SU-DHL-6 (cell line): Measurements from ENCODE around the gene FAM227A.

Experiments used
- H2AFZ ChIP-seq: fragments of 200-600 bp; sonication (generic); 2 replicates; pipeline ENCODE4 v1.6.1; 2014; ENCODE audit warnings: low read depth, mild to moderate bottlenecking, moderate library complexity, mixed read lengths, antibody characterized with exemption, low read length; ENCODE audit not compliant: severe bottlenecking
- H3F3A ChIP-seq: fragments of 200-600 bp; shearing (Covaris generic); 2 replicates; pipeline ENCODE4 v1.6.0; 2016; ENCODE audit warnings: antibody characterized with exemption, mild to moderate bottlenecking; ENCODE audit not compliant: insufficient read depth
- H3K27ac ChIP-seq: fragments of 200-600 bp; sonication (generic); 2 replicates; pipeline ENCODE4 v1.5.1; 2016; ENCODE audit warnings: low read depth, mild to moderate bottlenecking, low read length, moderate library complexity, mixed read lengths
- H3K27me3 ChIP-seq: fragments of 200-600 bp; sonication (generic), shearing (Covaris generic); 2 replicates; pipeline ENCODE4 v1.6.0; 2014; ENCODE audit warnings: mild to moderate bottlenecking, low read length
- H3K36me3 ChIP-seq: fragments of 200-600 bp; sonication (generic); 2 replicates; pipeline ENCODE4 v1.6.1; 2014; ENCODE audit warnings: mild to moderate bottlenecking, low read length, mixed read lengths
- H3K4me2 ChIP-seq: fragments of 300-600, 200-600 bp; shearing (Covaris generic), sonication (generic); 2 replicates; pipeline ENCODE4 v1.6.0; 2014; ENCODE audit warnings: low read length, low read depth, mild to moderate bottlenecking; ENCODE audit not compliant: poor library complexity, severe bottlenecking
- H3K4me3 ChIP-seq: fragments of 200-600 bp; sonication (generic); 2 replicates; pipeline ENCODE4 v1.5.1; 2014; ENCODE audit warnings: antibody characterized with exemption, low read length, mild to moderate bottlenecking, mixed read lengths; ENCODE audit not compliant: insufficient read depth, poor library complexity, severe bottlenecking
- H3K79me2 ChIP-seq: fragments of 200-600 bp; sonication (generic); 2 replicates; pipeline ENCODE4 v1.6.1; 2014; ENCODE audit warnings: mild to moderate bottlenecking, low read length, moderate library complexity; ENCODE audit not compliant: insufficient read depth
- H3K9ac ChIP-seq: fragments of 200-600 bp; sonication (generic); 2 replicates; pipeline ENCODE4 v1.7.0; 2014; ENCODE audit warnings: mild to moderate bottlenecking, low read length
- H3K9me2 ChIP-seq: fragments of 200-600 bp; sonication (generic); replicated peaks from 2 replicates; pipeline ENCODE4 v1.6.1; 2014; ENCODE audit warnings: low read length; ENCODE audit not compliant: insufficient read depth
- H3K9me3 ChIP-seq: fragments of 200-600 bp; sonication (generic); 2 replicates; pipeline ENCODE4 v1.6.1; 2014; ENCODE audit warnings: low read length, mixed read lengths; ENCODE audit not compliant: insufficient read depth
- H4K20me1 ChIP-seq: fragments of 200-600 bp; sonication (generic); 2 replicates; pipeline ENCODE4 v1.6.1; 2014; ENCODE audit warnings: low read depth, mild to moderate bottlenecking, antibody characterized with exemption, low read length, moderate library complexity, mixed read lengths
- CTCF ChIP-seq: fragments of 200-600 bp; sonication (generic); IDR thresholded peaks from one replicate; pipeline ENCODE4 v1.5.1; 2017; ENCODE audit warnings: antibody characterized with exemption, mild to moderate bottlenecking, low read length, moderate library complexity; ENCODE audit not compliant: insufficient read depth, poor library complexity, severe bottlenecking
- EZH2phosphoT487 ChIP-seq: fragments of 200-600 bp; sonication (generic), shearing (Covaris generic); conservative IDR thresholded peaks from 2 replicates; pipeline ENCODE4 v1.6.1; 2018; ENCODE audit warnings: mild to moderate bottlenecking, antibody characterized with exemption, low read length, moderate library complexity, mixed read lengths

FAM227A gene

DNA sequence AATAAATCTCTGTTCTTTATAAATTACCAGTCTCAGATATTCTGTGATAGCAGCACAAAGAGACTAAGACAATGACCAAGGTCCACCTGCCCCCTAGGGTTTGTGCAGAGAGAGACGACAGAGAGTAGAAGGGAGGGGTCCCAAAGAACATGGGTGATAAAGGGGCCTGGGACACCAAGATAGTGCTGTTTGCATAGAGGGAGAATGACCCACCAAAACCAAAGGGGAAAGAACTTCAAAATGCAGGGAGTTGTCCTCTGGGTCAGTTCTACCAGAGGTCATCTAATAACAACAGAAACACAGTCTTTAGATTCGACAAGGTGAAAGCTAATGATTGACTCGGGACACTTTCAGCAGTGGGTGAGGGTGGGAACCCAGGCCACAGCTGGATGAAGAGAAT, 23.7 kb downstream of the FAM227A start:
- Histone ChIP-seq H3K36me3 (no peaks in the 10 kb centered on the region), H3K9ac (no peak overlapping the region), H3K27ac (no peak overlapping the region), H3K4me2 (no peak overlapping the region), H3F3A (no peaks in the 10 kb centered on the region), H3K79me2 (no peaks in the 10 kb centered on the region), H3K9me2 (no peaks in the 10 kb centered on the region), H3K27me3 (no peaks in the 10 kb centered on the region), H2AFZ (no peak overlapping the region), H3K4me3 (no peak overlapping the region), H4K20me1 (no peaks in the 10 kb centered on the region), H3K9me3 (no peaks in the 10 kb centered on the region)
- TF ChIP-seq CTCF, result no peak
- TF ChIP-seq EZH2phosphoT487, result no peak

DNA sequence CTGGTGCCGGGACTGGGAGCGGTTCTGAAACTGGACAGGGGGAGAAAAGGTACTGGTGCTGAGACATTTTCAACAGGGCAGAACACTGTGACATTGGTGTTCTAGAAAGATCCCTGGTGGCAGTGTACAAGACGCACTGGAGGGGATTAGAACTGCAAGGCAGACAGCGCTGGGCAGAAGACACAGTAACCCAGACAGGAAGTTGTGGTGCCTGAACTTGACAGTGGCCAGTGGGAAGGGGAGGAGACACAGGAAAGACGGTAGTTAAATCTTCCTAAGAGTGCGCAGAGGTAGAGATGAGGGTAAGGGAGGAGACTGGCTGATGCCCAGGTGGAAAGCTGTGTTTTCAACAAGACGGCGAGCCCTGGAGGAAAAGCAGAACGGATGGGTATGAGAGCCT, 24.5 kb downstream of the FAM227A start:
- H3K79me2 ChIP-seq, result no peaks in the 10 kb centered on the region
- no peaks in the 10 kb centered on the region for H3F3A ChIP-seq
- no peaks in the 10 kb centered on the region for H3K36me3 ChIP-seq
- H3K4me3 ChIP-seq, result no peak overlapping the region
- H3K9me2 ChIP-seq, result no peaks in the 10 kb centered on the region
- no peak overlapping the region for H3K4me2 ChIP-seq
- no peak for TF ChIP-seq EZH2phosphoT487
- TF ChIP-seq CTCF, result no peak
- H2AFZ ChIP-seq, result no peak overlapping the region
- H3K27me3 ChIP-seq, result no peaks in the 10 kb centered on the region
- no peak overlapping the region for H3K27ac ChIP-seq
- no peaks in the 10 kb centered on the region for H3K9me3 ChIP-seq
- H3K9ac ChIP-seq, result no peak overlapping the region
- H4K20me1 ChIP-seq, result no peaks in the 10 kb centered on the region

DNA sequence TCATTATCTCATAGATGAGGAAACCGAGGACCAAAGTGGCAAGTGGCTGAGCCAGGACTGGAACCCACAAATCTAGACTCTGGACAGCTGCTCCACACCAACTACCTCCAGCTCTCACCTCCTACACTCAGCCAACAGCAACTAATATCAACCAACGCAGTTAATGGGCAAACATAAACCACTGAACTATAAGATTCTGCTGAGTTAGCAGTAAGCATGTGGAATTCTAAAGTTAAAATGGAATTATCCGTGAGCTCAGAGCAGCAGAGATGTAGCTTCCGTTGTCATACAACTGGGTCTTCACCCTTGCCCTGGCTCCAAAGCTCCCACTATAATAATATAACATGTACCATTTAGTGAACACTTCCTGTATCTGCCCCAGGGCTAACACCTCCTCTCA, 27.1 kb downstream of the FAM227A start:
- Histone ChIP-seq H3K27ac (no peak overlapping the region), H3K27me3 (no peaks in the 10 kb centered on the region), H3K9me2 (no peaks in the 10 kb centered on the region), H3K36me3 (no peaks in the 10 kb centered on the region), H3K4me2 (no peak overlapping the region), H3K9me3 (no peaks in the 10 kb centered on the region), H3K4me3 (no peak overlapping the region), H4K20me1 (no peaks in the 10 kb centered on the region), H3K79me2 (no peaks in the 10 kb centered on the region), H3F3A (no peaks in the 10 kb centered on the region), H3K9ac (no peak overlapping the region), H2AFZ (no peak overlapping the region)
- no peak for TF ChIP-seq CTCF
- TF ChIP-seq EZH2phosphoT487, result no peak

- Histone ChIP-seq H3K4me3 (no peak overlapping the region), H4K20me1 (no peaks in the 10 kb centered on the region), H3K27ac (no peak overlapping the region), H3K79me2 (no peaks in the 10 kb centered on the region), H2AFZ (no peak overlapping the region), H3K9ac (no peak overlapping the region), H3K27me3 (no peaks in the 10 kb centered on the region), H3F3A (no peaks in the 10 kb centered on the region), H3K9me3 (no peaks in the 10 kb centered on the region), H3K36me3 (no peaks in the 10 kb centered on the region), H3K4me2 (no peak overlapping the region), H3K9me2 (no peaks in the 10 kb centered on the region)
- TF ChIP-seq CTCF (no peak), EZH2phosphoT487 (no peak)
Measured at GRCh38 chr22:38628444-38628843, 27.7 kb downstream of the FAM227A start.
